Inflammatory macrophage treated with lipopolysaccharide for 4 hours (primary cell): ENCODE results near the gene RNPEPL1.
A peak's percentile ranks its signal among the peaks of the same experiment; 100 is the strongest.

Experiments used
- DNase-seq: peaks from one replicate; pipeline ENCODE4 v3.0.0-alpha.2; 2020

The RNPEPL1 gene

GRCh38 chr2:240577281-240578109, 9.2 kb downstream of the RNPEPL1 start:
- no peak for DNase-seq

GRCh38 chr2:240578110-240578450, 9.8 kb downstream of the RNPEPL1 start:
- DNase-seq, result no peak

GRCh38 chr2:240578488-240578887, 10.2 kb downstream of the RNPEPL1 start:
- no peak for DNase-seq

GRCh38 chr2:240579071-240579762, 10.9 kb downstream of the RNPEPL1 start:
- DNase-seq, result no peak

- peak; percentile 84 for DNase-seq
Observed at GRCh38 chr2:240579771-240580614, 11.7 kb downstream of the RNPEPL1 start.

- no peak for DNase-seq
Observed at GRCh38 chr2:240581811-240582210, 13.5 kb downstream of the RNPEPL1 start.

- DNase-seq, result no peak
Observed at GRCh38 chr2:240582781-240583180, 14.5 kb downstream of the RNPEPL1 start.

GRCh38 chr2:240583774-240584173, 15.5 kb downstream of the RNPEPL1 start:
- DNase-seq, result no peak

- DNase-seq, result peak; percentile 81
Observed at GRCh38 chr2:240584486-240585031, 16.3 kb downstream of the RNPEPL1 start.

- DNase-seq, result no peak
Observed at GRCh38 chr2:240585101-240585500, 16.8 kb downstream of the RNPEPL1 start.

- no peak for DNase-seq
Observed at GRCh38 chr2:240585681-240586197, 17.5 kb downstream of the RNPEPL1 start.

GRCh38 chr2:240586198-240586918, 18.1 kb downstream of the RNPEPL1 start, which contains the start of gene CAPN10:
TSS of gene CAPN10 (plus strand) at chr2:240586734. CDS start at chr2:240586912, 178 bp downstream.
- peak; percentile 98 for DNase-seq

GRCh38 chr2:240586919-240587800, 18.9 kb downstream of the RNPEPL1 start:
- DNase-seq, result peak; percentile 18

- no peak for DNase-seq
Observed at GRCh38 chr2:240588006-240588655, 19.8 kb downstream of the RNPEPL1 start.

GRCh38 chr2:240588669-240589068, 20.4 kb downstream of the RNPEPL1 start:
- DNase-seq, result no peak

GRCh38 chr2:240589375-240589774, 21.1 kb downstream of the RNPEPL1 start:
- DNase-seq, result no peak

GRCh38 chr2:240589850-240590525, 21.7 kb downstream of the RNPEPL1 start:
- DNase-seq, result no peak

GRCh38 chr2:240590681-240591111, 22.4 kb downstream of the RNPEPL1 start:
- DNase-seq, result no peak

GRCh38 chr2:240591226-240591625, 22.9 kb downstream of the RNPEPL1 start:
- no peak for DNase-seq

GRCh38 chr2:240591784-240592183, 23.5 kb downstream of the RNPEPL1 start:
- DNase-seq, result no peak
